ENCODE data around the gene RBM43. TPM values are rescaled to one million over a fixed set of nuclear protein-coding genes. Genes with fewer than 3 reads are reported as not detected.
"Not testable (repeated sequence)": the region's sequence is repeated elsewhere in the genome, so short reads cannot be mapped to it uniquely, and the experiment has no call there.

Gene RBM43
- total RNA-seq, 1 donor from 2014 or later: 5.5 TPM

GRCh38 chr2:151299920-151300539, 38.4 kb upstream of the RBM43 start:
- H3K9ac ChIP-seq (ENCODE audit: low read length): no peak overlapping the region
- H3K79me2 ChIP-seq (ENCODE audit: insufficient read depth, low read length): no peaks in the 10 kb centered on the region
- DNase-seq (ENCODE audit: low read depth) (no peak), FAIRE-seq (no peak)
- H3K4me2 ChIP-seq (ENCODE audit: low read length): no peak overlapping the region
- no peak overlapping the region for H3K4me3 ChIP-seq (ENCODE audit: insufficient read depth, low read depth, low read length)
- no peaks in the 10 kb centered on the region for H3K36me3 ChIP-seq (ENCODE audit: insufficient read depth, low read length)
- H3K9me3 Mint-ChIP-seq (ENCODE audit: unreplicated experiment): no peaks in the 10 kb centered on the region
- H3K27me3 ChIP-seq (ENCODE audit: insufficient read depth, low read length): no peaks in the 10 kb centered on the region
- H3K4me3 Mint-ChIP-seq (ENCODE audit: unreplicated experiment): no peak overlapping the region
- peaks cover 4% of the 10 kb centered on the region for H3K4me1 ChIP-seq (ENCODE audit: insufficient read depth, low read length)
- H3K27ac Mint-ChIP-seq (ENCODE audit: unreplicated experiment): no peak overlapping the region
- TF ChIP-seq EZH2 (IDR thresholded peaks at IDR 0.05; ENCODE audit: insufficient read depth, low read length): no peak
- TF ChIP-seq CTCF (IDR thresholded peaks at IDR 0.05; ENCODE audit: insufficient read depth, low read depth, low read length): no peak
- H4K20me1 ChIP-seq (ENCODE audit: insufficient read depth, low read length): no peaks in the 10 kb centered on the region
- no peak overlapping the region for H3K27ac ChIP-seq (ENCODE audit: low read depth, low read length)
- peaks cover 7% of the 10 kb centered on the region for H3K4me1 Mint-ChIP-seq (ENCODE audit: low read depth, unreplicated experiment)
- H2AFZ ChIP-seq (ENCODE audit: low read depth, low read length): no peak overlapping the region
- H3K9me3 ChIP-seq (ENCODE audit: insufficient read depth, low read depth, low read length): no peaks in the 10 kb centered on the region
- H3K36me3 Mint-ChIP-seq (ENCODE audit: low read depth, unreplicated experiment): no peaks in the 10 kb centered on the region
- H3K27me3 Mint-ChIP-seq (ENCODE audit: low read depth, unreplicated experiment): no peaks in the 10 kb centered on the region

- H3K9ac ChIP-seq (ENCODE audit: low read length): no peak overlapping the region
- peaks cover 4% of the 10 kb centered on the region for H3K4me1 ChIP-seq (ENCODE audit: insufficient read depth, low read length)
- H3K27ac ChIP-seq (ENCODE audit: low read depth, low read length): no peak overlapping the region
- DNase-seq (ENCODE audit: low read depth) (no peak), FAIRE-seq (no peak)
- no peak overlapping the region for H2AFZ ChIP-seq (ENCODE audit: low read depth, low read length)
- H3K36me3 Mint-ChIP-seq (ENCODE audit: low read depth, unreplicated experiment): no peaks in the 10 kb centered on the region
- H3K79me2 ChIP-seq (ENCODE audit: insufficient read depth, low read length): no peaks in the 10 kb centered on the region
- H4K20me1 ChIP-seq (ENCODE audit: insufficient read depth, low read length): no peaks in the 10 kb centered on the region
- no peaks in the 10 kb centered on the region for H3K9me3 Mint-ChIP-seq (ENCODE audit: unreplicated experiment)
- no peak for TF ChIP-seq EZH2 (IDR thresholded peaks at IDR 0.05; ENCODE audit: insufficient read depth, low read length)
- no peak for TF ChIP-seq CTCF (IDR thresholded peaks at IDR 0.05; ENCODE audit: insufficient read depth, low read depth, low read length)
- no peak overlapping the region for H3K4me2 ChIP-seq (ENCODE audit: low read length)
- no peak overlapping the region for H3K4me3 ChIP-seq (ENCODE audit: insufficient read depth, low read depth, low read length)
- no peaks in the 10 kb centered on the region for H3K27me3 Mint-ChIP-seq (ENCODE audit: low read depth, unreplicated experiment)
- no peaks in the 10 kb centered on the region for H3K36me3 ChIP-seq (ENCODE audit: insufficient read depth, low read length)
- no peak overlapping the region for H3K4me3 Mint-ChIP-seq (ENCODE audit: unreplicated experiment)
- no peak overlapping the region for H3K27ac Mint-ChIP-seq (ENCODE audit: unreplicated experiment)
- H3K4me1 Mint-ChIP-seq (ENCODE audit: low read depth, unreplicated experiment): peaks cover 4% of the 10 kb centered on the region
- no peaks in the 10 kb centered on the region for H3K27me3 ChIP-seq (ENCODE audit: insufficient read depth, low read length)
- H3K9me3 ChIP-seq (ENCODE audit: insufficient read depth, low read depth, low read length): no peaks in the 10 kb centered on the region
Measured at GRCh38 chr2:151297882-151298281, 36.2 kb upstream of the RBM43 start.

- not testable (repeated sequence) for H3K27me3 ChIP-seq (ENCODE audit: insufficient read depth, low read length); H3K9ac ChIP-seq (ENCODE audit: low read length); H3K4me1 ChIP-seq (ENCODE audit: insufficient read depth, low read length); H3K4me1 Mint-ChIP-seq (ENCODE audit: low read depth, unreplicated experiment); H3K9me3 ChIP-seq (ENCODE audit: insufficient read depth, low read depth, low read length); DNase-seq (ENCODE audit: low read depth); FAIRE-seq; H3K27ac ChIP-seq (ENCODE audit: low read depth, low read length); H3K9me3 Mint-ChIP-seq (ENCODE audit: unreplicated experiment); H3K79me2 ChIP-seq (ENCODE audit: insufficient read depth, low read length); H2AFZ ChIP-seq (ENCODE audit: low read depth, low read length); H3K27me3 Mint-ChIP-seq (ENCODE audit: low read depth, unreplicated experiment); H3K4me3 Mint-ChIP-seq (ENCODE audit: unreplicated experiment); H3K27ac Mint-ChIP-seq (ENCODE audit: unreplicated experiment); H4K20me1 ChIP-seq (ENCODE audit: insufficient read depth, low read length); H3K36me3 Mint-ChIP-seq (ENCODE audit: low read depth, unreplicated experiment); H3K36me3 ChIP-seq (ENCODE audit: insufficient read depth, low read length); H3K4me3 ChIP-seq (ENCODE audit: insufficient read depth, low read depth, low read length); H3K4me2 ChIP-seq (ENCODE audit: low read length)
Measured at GRCh38 chr2:151295926-151296325, 34.3 kb upstream of the RBM43 start.

All from astrocyte (in vitro differentiated cells and primary cell).